DOHH2 (cell line): Measurements from ENCODE around the gene KRTAP4-16.

Experiments
- CTCF ChIP-seq: fragments of 200-600 bp; sonication (generic); IDR thresholded peaks from one replicate; pipeline ENCODE4 v1.5.1; 2014; ENCODE audit warnings: antibody characterized with exemption, mild to moderate bottlenecking, low read depth, low read length; ENCODE audit not compliant: poor library complexity, severe bottlenecking
- EZH2phosphoT487 ChIP-seq: fragments of 200-600 bp; sonication (generic); IDR thresholded peaks from 2 replicates; pipeline ENCODE4 v1.6.1; 2017; ENCODE audit warnings: borderline replicate concordance, mild to moderate bottlenecking, antibody characterized with exemption, low read length, moderate library complexity, mixed read lengths

- TF ChIP-seq CTCF (no peak), EZH2phosphoT487 (no peak)
These were observed 25.4 kb upstream of the KRTAP4-16 start for GRCh38 chr17:41127371-41127770.
